ENCODE measurements around the gene ZSWIM6.

The ZSWIM6 gene

GRCh38 chr5:61331407-61332357, at the start of gene ZSWIM6:
ZSWIM6 (plus strand) TSS chr5:61332258; CDS start chr5:61332273, 15 bp downstream.
- peak; percentile 94 to 97 for DNase-seq (ENCODE audit: low read depth in 2 of 2)

- no peak for DNase-seq (ENCODE audit: low read depth in 2 of 2)
Observed at GRCh38 chr5:61283471-61283870, 48.6 kb upstream of the ZSWIM6 start.

GRCh38 chr5:61285531-61285930, 46.5 kb upstream of the ZSWIM6 start:
- no peak for DNase-seq (ENCODE audit: low read depth in 2 of 2)

GRCh38 chr5:61286446-61287132, 45.5 kb upstream of the ZSWIM6 start:
- DNase-seq (ENCODE audit: low read depth in 2 of 2) = no peak

- DNase-seq (ENCODE audit: low read depth in 2 of 2) = no peak
Observed at GRCh38 chr5:61287474-61287873, 44.6 kb upstream of the ZSWIM6 start.

GRCh38 chr5:61289241-61289640, 42.8 kb upstream of the ZSWIM6 start:
- DNase-seq (ENCODE audit: low read depth in 2 of 2) = no peak

- no peak for DNase-seq (ENCODE audit: low read depth in 2 of 2)
Observed at GRCh38 chr5:61289669-61290306, 42.3 kb upstream of the ZSWIM6 start.

GRCh38 chr5:61290791-61291210, 41.3 kb upstream of the ZSWIM6 start:
- DNase-seq (ENCODE audit: low read depth in 2 of 2) = no peak

GRCh38 chr5:61292062-61292657, 39.9 kb upstream of the ZSWIM6 start:
- DNase-seq (ENCODE audit: low read depth in 2 of 2) = no peak

- no peak for DNase-seq (ENCODE audit: low read depth in 2 of 2)
Observed at GRCh38 chr5:61293071-61293470, 39.0 kb upstream of the ZSWIM6 start.

GRCh38 chr5:61293873-61294272, 38.2 kb upstream of the ZSWIM6 start:
- DNase-seq (ENCODE audit: low read depth in 2 of 2) = no peak

GRCh38 chr5:61295365-61295764, 36.7 kb upstream of the ZSWIM6 start:
- DNase-seq (ENCODE audit: low read depth in 2 of 2) = no peak

GRCh38 chr5:61298066-61298465, 34.0 kb upstream of the ZSWIM6 start:
- no peak for DNase-seq (ENCODE audit: low read depth in 2 of 2)

- DNase-seq (ENCODE audit: low read depth in 2 of 2) = no peak
Observed at GRCh38 chr5:61298580-61298979, 33.5 kb upstream of the ZSWIM6 start.

GRCh38 chr5:61299261-61299681, 32.8 kb upstream of the ZSWIM6 start:
- DNase-seq (ENCODE audit: low read depth in 2 of 2) = no peak

- DNase-seq (ENCODE audit: low read depth in 2 of 2) = no peak
Observed at GRCh38 chr5:61301341-61302199, 30.5 kb upstream of the ZSWIM6 start.

- DNase-seq (ENCODE audit: low read depth in 2 of 2) = no peak
Observed at GRCh38 chr5:61302200-61302563, 29.9 kb upstream of the ZSWIM6 start.

- no peak for DNase-seq (ENCODE audit: low read depth in 2 of 2)
Observed at GRCh38 chr5:61303346-61303745, 28.7 kb upstream of the ZSWIM6 start.

GRCh38 chr5:61304590-61305381, 27.3 kb upstream of the ZSWIM6 start:
- no peak for DNase-seq (ENCODE audit: low read depth in 2 of 2)

GRCh38 chr5:61306531-61307131, 25.4 kb upstream of the ZSWIM6 start:
- no peak for DNase-seq (ENCODE audit: low read depth in 2 of 2)
